HG03575 (cell line): ENCODE results near the gene PCDHB10.
"Not testable (repeated sequence)": the region's sequence is repeated elsewhere in the genome, so short reads cannot be mapped to it uniquely, and the experiment has no call there.

Source experiments
- ATAC-seq: cut with Tn5 transposase; IDR thresholded peaks from one replicate; pipeline ENCODE4 v1.9.1; 2021; ENCODE audit not compliant: unreplicated experiment, insufficient number of reproducible peaks, low FRiP score; ENCODE audit errors: extremely low read depth

PCDHB10 gene

DNA sequence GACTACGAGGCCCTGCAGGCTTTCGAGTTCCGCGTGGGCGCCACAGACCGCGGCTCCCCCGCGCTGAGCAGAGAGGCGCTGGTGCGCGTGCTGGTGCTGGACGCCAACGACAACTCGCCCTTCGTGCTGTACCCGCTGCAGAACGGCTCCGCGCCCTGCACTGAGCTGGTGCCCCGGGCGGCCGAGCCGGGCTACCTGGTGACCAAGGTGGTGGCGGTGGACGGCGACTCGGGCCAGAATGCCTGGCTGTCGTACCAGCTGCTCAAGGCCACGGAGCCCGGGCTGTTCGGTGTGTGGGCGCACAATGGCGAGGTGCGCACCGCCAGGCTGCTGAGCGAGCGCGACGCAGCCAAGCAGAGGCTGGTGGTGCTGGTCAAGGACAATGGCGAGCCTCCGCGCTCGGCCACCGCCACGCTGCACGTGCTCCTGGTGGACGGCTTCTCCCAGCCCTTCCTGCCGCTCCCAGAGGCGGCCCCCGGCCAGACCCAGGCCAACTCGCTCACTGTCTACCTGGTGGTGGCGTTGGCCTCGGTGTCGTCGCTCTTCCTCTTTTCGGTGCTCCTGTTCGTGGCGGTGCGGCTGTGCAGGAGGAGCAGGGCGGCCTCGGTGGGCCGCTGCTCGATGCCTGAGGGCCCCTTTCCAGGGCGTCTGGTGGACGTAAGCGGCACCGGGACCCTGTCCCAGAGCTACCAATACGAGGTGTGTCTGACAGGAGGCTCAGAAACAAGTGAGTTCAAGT is 7.9 kb upstream of the PCDHB10 start:
- ATAC-seq: not testable (repeated sequence)

DNA sequence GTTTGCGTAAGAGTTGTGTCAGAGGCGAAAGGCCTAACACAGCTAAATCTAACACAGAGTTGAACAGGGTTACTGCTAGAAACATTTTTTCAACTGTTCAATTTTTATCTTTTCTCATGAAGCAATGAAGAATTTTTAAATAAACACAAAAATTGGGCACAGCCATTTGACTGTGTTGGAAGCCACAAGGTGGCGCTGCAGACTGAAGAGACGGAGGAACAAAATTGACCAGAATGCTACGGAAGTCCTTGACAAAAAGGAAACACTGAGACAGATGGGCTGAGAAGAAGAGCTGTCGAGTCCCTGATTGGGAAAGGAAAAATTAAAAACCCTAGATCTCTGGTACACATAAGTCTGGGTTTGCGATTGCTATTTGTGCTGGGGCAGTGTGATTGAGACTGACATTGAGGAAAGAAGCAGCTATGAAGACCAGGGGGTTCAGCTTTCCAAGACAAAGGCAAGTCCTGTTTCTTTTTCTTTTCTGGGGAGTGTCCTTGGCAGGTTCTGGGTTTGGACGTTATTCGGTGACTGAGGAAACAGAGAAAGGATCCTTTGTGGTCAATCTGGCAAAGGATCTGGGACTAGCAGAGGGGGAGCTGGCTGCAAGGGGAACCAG is 5.1 kb upstream of the PCDHB10 start, which contains the start of gene PCDHB9:
TSS of gene PCDHB9 (plus strand) at position 265 of the 616 bp plus-strand sequence. CDS start at position 423, 158 bp downstream.
- no peak for ATAC-seq

DNA sequence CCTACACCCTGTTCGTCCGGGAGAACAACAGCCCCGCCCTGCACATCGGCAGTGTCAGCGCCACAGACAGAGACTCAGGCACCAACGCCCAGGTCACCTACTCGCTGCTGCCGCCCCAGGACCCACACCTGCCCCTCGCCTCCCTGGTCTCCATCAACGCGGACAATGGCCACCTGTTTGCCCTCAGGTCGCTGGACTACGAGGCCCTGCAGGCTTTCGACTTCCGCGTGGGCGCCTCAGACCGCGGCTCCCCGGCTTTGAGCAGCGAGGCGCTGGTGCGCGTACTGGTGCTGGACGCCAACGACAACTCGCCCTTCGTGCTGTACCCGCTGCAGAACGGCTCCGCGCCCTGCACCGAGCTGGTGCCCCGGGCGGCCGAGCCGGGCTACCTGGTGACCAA is 3.5 kb upstream of the PCDHB10 start:
- ATAC-seq: not testable (repeated sequence)

DNA sequence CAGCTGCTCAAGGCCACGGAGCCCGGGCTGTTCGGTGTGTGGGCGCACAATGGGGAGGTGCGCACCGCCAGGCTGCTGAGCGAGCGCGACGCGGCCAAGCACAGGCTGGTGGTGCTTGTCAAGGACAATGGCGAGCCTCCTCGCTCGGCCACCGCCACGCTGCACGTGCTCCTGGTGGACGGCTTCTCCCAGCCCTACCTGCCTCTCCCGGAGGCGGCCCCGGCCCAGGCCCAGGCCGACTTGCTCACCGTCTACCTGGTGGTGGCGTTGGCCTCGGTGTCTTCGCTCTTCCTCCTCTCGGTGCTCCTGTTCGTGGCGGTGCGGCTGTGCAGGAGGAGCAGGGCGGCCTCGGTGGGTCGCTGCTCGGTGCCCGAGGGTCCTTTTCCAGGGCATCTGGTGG is 3.0 kb upstream of the PCDHB10 start:
- ATAC-seq: not testable (repeated sequence)

DNA sequence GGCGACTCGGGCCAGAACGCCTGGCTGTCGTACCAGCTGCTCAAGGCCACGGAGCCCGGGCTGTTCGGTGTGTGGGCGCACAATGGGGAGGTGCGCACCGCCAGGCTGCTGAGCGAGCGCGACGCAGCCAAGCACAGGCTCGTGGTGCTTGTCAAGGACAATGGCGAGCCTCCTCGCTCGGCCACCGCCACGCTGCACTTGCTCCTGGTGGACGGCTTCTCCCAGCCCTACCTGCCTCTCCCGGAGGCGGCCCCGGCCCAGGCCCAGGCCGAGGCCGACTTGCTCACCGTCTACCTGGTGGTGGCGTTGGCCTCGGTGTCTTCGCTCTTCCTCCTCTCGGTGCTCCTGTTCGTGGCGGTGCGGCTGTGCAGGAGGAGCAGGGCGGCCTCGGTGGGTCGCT is 2.2 kb downstream of the PCDHB10 start:
- ATAC-seq: not testable (repeated sequence)

DNA sequence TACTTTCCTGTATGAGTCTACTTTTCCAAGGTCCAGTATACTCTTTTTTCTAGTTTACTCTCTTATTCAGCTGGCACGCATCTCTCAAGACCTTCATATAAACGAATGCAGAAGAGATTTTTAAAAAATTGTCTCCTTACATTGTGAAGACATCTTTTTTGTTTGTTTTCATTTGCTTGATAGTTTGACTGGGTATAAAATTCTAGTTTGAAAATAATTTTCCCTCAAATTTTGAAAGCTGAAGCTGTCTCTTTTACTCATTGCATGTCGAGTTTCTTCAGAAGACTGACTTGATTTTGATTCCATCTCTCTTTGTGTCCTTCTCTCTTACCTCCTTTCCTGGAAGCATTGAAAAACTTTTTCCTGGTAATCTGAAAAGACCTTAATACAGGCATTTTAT is 4.2 kb downstream of the PCDHB10 start:
- ATAC-seq: no peak

DNA sequence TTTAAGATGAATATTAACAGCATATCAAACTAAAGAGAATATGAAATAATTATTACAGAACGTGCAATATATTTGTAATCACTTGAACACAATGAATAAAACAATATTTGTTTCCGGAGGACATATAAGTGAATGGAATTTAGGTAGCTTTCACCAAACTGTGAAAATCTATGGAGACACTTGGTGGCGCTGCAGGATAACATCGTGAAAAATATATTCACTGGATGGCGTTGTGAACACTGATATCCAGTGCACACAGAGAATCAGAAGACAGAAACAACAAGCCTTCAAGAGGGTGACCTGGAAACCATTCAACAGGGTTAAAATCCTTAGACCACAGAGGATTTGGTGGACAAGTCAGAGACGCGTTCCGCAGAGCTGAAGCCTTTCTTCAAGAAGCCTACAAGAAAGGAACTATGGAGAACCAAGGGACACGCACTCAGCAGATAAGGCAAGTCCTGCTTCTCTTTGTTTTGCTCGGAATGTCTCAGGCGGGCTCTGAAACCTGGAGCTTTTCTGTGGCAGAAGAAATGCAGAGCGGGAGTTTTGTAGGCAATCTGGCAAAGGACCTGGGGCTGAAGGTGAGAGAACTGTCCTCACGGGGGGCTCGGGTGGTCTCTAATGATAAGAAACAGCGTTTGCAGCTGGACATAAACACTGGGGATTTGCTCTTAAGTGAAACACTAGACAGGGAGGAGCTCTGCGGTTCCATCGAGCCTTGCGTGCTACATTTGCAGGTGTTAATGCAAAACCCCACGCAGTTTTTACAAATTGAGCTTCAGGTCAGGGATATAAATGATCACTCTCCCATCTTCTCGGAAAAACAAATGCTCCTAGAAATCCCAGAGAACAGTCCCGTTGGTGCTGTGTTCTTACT is 7.4 kb downstream of the PCDHB10 start, which contains the start of gene PCDHB11:
TSS of gene PCDHB11 (plus strand) at position 269 of the 877 bp plus-strand sequence. CDS start at position 417, 148 bp downstream.
- ATAC-seq: no peak

DNA sequence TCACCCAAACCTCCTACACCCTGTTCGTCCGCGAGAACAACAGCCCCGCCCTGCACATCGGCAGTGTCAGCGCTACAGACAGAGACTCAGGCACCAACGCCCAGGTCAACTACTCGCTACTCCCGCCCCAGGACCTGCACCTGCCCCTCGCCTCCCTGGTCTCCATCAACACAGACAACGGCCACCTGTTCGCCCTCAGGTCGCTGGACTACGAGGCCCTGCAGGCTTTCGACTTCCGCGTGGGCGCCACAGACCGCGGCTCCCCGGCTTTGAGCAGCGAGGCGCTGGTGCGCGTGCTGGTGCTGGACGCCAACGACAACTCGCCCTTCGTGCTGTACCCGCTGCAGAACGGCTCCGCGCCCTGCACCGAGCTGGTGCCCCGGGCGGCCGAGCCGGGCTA is 9.0 kb downstream of the PCDHB10 start:
- not testable (repeated sequence) for ATAC-seq

DNA sequence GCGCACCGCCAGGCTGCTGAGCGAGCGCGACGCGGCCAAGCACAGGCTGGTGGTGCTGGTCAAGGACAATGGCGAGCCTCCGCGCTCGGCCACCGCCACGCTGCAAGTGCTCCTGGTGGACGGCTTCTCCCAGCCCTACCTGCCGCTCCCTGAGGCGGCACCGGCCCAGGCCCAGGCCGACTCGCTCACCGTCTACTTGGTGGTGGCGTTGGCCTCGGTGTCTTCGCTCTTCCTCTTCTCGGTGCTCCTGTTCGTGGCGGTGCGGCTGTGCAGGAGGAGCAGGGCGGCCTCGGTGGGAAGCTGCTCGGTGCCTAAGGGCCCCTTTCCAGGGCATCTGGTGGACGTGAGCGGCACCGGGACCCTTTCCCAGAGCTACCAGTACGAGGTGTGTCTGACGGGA is 9.5 kb downstream of the PCDHB10 start:
- ATAC-seq: not testable (repeated sequence)

DNA sequence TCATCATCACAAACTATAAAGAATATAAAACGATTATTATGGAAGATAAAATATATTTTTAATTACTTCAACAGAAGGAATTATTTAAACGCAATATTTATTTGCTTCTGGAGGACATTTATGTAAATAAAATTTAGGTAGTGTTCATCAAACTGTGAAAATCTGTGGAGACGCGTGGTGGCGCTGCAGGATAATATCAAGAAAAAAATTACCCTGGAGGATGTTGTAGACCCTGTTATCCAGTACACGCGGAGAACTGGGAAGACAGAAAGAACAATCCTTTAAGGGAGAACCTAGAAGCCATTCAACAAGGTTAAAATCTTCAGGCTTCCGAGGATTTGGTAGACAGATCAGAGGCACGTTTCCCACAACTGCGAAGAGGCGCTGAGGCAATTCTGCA is 16.3 kb downstream of the PCDHB10 start, which contains the start of gene PCDHB12:
TSS of gene PCDHB12 (plus strand) at position 242 of the 400 bp plus-strand sequence. CDS start 189 bp downstream, outside the sequence.
- no peak for ATAC-seq

DNA sequence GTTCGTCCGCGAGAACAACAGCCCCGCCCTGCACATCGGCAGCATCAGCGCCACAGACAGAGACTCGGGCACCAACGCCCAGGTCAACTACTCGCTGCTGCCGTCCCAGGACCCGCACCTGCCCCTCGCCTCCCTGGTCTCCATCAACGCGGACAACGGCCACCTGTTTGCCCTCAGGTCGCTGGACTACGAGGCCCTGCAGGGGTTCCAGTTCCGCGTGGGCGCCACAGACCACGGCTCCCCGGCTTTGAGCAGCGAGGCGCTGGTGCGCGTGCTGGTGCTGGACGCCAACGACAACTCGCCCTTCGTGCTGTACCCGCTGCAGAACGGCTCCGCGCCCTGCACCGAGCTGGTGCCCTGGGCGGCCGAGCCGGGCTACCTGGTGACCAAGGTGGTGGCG is 18.1 kb downstream of the PCDHB10 start:
- not testable (repeated sequence) for ATAC-seq

DNA sequence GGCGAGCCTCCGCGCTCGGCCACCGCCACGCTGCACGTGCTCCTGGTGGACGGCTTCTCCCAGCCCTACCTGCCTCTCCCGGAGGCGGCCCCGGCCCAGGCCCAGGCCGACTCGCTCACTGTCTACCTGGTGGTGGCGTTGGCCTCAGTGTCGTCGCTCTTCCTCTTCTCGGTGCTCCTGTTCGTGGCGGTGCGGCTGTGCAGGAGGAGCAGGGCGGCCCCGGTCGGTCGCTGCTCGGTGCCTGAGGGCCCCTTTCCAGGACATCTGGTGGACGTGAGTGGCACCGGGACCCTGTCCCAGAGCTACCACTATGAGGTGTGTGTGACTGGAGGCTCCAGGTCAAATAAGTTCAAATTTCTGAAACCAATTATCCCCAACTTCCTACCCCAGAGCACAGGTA is 18.7 kb downstream of the PCDHB10 start:
- ATAC-seq: not testable (repeated sequence)

DNA sequence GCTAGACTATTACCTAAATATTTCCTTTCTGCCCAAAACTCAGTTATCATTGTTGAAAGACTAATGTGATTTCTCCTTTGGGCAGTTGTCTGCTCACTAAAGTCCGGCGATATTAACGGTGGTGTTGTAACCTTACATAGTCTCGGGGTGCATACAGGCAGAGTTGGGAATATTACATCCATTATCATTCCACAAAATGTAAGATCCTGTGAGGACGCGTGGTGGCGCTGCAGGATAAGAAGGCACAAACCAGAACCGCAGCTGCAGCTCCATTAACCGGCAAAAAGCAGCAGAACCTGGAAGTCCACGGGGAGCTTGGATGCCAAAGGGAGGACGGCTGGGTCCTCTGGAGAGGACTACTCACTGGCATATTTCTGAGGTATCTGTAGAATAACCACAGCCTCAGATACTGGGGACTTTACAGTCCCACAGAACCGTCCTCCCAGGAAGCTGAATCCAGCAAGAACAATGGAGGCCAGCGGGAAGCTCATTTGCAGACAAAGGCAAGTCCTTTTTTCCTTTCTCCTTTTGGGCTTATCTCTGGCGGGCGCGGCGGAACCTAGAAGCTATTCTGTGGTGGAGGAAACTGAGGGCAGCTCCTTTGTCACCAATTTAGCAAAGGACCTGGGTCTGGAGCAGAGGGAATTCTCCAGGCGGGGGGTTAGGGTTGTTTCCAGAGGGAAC is 21.6 kb downstream of the PCDHB10 start, which contains the start of gene PCDHB13:
TSS of gene PCDHB13 (plus strand) at position 264 of the 684 bp plus-strand sequence. CDS start at position 469, 205 bp downstream.
- not testable (repeated sequence) for ATAC-seq

DNA sequence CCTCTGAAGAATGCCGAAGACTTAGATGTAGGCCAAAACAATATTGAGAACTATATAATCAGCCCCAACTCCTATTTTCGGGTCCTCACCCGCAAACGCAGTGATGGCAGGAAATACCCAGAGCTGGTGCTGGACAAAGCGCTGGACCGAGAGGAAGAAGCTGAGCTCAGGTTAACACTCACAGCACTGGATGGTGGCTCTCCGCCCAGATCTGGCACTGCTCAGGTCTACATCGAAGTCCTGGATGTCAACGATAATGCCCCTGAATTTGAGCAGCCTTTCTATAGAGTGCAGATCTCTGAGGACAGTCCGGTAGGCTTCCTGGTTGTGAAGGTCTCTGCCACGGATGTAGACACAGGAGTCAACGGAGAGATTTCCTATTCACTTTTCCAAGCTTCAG is 22.4 kb downstream of the PCDHB10 start:
- ATAC-seq: not testable (repeated sequence)

DNA sequence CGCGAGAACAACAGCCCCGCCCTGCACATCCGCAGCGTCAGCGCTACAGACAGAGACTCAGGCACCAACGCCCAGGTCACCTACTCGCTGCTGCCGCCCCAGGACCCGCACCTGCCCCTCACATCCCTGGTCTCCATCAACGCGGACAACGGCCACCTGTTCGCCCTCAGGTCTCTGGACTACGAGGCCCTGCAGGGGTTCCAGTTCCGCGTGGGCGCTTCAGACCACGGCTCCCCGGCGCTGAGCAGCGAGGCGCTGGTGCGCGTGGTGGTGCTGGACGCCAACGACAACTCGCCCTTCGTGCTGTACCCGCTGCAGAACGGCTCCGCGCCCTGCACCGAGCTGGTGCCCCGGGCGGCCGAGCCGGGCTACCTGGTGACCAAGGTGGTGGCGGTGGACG is 23.4 kb downstream of the PCDHB10 start:
- ATAC-seq: not testable (repeated sequence)

DNA sequence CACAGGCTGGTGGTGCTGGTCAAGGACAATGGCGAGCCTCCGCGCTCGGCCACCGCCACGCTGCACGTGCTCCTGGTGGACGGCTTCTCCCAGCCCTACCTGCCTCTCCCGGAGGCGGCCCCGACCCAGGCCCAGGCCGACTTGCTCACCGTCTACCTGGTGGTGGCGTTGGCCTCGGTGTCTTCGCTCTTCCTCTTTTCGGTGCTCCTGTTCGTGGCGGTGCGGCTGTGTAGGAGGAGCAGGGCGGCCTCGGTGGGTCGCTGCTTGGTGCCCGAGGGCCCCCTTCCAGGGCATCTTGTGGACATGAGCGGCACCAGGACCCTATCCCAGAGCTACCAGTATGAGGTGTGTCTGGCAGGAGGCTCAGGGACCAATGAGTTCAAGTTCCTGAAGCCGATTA is 23.9 kb downstream of the PCDHB10 start:
- not testable (repeated sequence) for ATAC-seq

DNA sequence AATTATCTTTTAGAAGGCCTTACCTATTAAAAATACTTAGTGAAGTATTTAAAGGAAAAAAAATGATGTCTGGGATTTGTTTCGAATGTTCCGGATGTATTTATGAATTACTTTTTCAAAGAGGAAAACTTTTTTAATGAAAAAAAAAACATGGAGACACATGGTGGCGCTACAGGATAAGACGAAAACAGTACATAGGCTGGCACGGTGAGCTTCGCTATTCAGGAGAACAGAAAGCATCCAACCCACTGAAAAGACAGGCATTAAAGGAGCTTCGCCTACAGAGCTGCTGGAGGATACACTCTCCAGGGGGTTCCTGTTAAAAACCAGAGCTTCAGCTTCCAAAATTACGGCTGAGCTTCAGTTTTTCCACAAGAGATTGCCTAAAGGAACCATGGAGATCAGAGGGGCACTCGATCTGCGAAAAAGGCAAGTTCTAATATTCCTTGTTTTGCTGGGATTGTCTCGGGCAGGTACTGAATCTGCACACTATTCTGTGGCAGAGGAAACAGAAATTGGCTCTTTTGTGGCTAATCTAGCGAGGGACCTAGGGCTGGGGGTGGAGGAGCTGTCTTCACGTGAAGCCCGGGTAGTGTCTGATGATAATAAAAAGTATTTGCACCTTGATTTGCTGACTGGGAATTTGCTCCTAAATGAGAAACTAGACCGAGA is 31.1 kb downstream of the PCDHB10 start, which contains the start of gene PCDHB14:
TSS of gene PCDHB14 (plus strand) at position 232 of the 672 bp plus-strand sequence. CDS start at position 395, 163 bp downstream.
- no peak for ATAC-seq

DNA sequence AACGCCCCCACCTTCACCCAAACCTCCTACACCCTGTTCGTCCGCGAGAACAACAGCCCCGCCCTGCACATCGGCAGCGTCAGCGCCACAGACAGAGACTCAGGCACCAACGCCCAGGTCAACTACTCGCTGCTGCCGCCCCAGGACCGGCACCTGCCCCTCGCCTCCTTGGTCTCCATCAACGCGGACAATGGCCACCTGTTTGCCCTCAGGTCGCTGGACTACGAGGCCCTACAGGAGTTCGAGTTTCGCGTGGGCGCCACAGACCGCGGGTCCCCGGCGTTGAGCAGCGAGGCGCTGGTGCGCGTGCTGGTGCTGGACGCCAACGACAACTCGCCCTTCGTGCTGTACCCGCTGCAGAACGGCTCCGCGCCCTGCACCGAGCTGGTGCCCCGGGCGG is 32.7 kb downstream of the PCDHB10 start:
- ATAC-seq: not testable (repeated sequence)
